ENCODE data around the gene ACP2. TPM values are rescaled to one million over a fixed set of nuclear protein-coding genes. Genes with fewer than 3 reads are reported as not detected.

The ACP2 gene
- 28.1 TPM for total RNA-seq

DNA sequence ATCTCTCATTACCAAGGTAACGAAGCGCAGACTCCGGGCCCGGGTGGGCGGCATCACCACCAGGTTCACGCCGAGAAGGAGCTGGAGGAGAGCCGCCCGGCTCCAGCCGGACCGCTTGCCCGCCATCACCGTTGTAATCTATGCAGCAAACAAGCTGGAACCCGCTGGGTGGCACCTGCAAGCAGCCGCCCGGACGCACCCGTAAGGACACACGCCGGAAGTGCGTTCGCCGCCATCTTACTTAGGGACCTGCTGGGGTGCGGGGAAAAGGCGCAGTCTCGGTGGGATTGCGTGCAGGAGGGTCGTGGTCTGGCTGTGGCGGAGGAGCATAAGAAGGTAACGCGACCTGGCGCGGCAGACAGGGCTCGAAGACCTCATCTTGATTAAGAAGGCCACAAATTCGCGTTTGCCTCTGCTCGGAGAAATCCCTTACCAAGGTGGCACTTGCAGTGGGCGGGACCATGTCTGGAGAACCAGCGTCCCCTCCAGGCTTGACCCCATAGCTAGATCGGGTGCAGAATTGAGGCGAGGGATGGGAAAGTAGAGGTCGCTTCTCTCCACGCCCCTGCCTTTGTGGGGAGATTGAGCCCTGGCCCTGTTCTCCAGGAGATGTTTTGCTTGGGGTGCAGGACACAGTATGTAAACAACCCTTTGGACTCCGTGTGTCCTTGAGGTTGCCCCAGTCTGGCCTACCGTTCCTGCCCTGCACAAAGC lies at the start of gene ACP2:
TSS of gene ACP2 (minus strand) at position 151 of the 714 bp plus-strand sequence. CDS start at position 126, 25 bp downstream.
- DNase-seq = peak; percentile 87

DNA sequence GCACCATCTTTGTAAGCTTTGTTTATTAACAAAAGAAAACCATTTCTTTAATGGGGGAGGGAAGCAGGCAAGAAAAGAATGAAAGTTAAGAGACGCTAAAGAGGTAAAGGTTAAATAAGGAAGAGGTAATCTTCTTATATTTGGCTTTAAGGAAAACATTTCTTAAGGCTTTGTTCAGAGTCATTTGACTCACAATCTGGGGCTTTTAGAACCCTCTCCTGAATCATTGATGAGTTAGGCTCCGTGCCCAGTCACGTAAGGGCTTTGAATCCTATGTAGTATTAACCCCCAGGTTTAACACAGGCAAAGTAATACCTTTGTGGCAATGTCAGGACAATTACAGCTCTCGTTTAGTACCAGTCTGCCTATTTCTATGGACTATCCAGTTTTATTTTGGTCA lies 47.4 kb upstream of the ACP2 start:
- no peak for DNase-seq

GRCh38 chr11:47295385-47295784 lies 46.8 kb upstream of the ACP2 start:
- no peak for DNase-seq

- no peak for DNase-seq
Observed at GRCh38 chr11:47289856-47290255, 41.2 kb upstream of the ACP2 start.

DNA sequence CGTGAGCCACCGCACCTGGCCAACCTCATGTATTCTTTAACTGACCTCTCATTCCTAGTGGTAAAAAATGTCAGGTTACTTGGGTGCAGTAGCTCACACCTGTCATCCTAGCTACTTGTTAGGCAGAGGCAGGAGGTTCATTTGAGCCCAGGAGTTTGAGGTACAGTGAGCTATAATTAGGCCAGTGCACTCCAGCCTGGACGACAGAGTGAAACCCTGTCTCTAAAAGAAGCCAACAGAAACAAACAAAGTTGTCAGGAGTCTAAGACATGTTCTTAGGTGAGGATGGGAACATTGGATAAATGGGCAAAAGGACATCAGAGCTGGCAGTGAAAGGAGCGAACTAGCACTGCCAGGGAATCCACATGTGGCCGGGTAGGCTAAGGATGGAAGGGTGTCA lies 39.5 kb upstream of the ACP2 start:
- DNase-seq = no peak

GRCh38 chr11:47285969-47286770 lies 37.6 kb upstream of the ACP2 start:
- no peak for DNase-seq

DNA sequence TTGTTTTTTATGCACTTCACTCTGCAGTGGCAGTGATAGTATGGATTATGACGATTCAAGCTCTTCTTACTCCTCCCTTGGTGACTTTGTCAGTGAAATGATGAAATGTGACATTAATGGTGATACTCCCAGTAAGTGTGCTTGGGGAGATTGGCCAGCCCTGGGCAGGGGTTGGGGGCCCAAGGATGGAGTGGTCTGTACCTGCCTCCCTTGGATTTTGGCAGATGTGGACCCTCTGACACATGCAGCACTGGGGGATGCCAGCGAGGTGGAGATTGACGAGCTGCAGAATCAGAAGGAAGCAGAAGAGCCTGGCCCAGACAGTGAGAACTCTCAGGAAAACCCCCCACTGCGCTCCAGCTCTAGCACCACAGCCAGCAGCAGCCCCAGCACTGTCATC lies 35.5 kb upstream of the ACP2 start:
- DNase-seq = no peak

DNA sequence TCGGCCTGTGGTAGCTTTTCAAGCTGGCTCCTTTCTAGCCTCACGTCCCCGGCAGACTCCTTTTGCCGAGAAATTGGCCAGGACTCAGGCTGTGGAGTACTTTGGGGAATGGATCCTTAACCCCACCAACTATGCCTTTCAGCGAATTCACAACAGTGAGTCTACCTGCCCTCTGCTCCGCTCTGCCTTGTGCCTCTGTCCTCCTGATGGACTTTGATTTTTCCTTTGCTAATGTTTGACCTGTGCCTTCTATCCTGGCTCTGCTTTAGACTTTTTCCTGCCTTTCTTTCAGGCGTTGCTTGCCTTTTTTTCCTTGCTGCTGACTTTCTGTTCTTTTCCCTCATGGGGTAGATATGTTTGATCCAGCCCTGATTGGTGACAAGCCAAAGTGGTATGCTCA lies 33.8 kb upstream of the ACP2 start:
- DNase-seq = no peak

DNA sequence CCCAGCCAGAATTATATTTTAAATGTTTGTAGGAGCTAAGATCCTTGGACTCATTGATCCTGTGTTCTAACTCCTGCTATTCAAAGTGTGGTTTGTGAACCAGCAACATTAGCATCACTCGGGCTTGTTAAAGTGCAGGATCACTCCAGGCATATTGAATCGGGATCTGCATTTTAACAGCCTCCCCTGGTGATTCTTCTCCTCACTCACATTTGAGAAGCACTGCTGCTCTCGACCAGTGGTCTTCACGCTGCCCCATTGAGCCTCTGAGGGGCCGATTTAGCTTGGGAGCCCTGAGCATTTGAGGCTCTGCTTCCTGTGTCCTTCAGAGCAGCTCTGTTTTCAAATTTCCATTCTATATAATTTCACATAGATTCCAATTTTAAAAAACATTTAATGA lies 32.2 kb upstream of the ACP2 start:
- DNase-seq = no peak

GRCh38 chr11:47280099-47280498 lies 31.5 kb upstream of the ACP2 start:
- DNase-seq = no peak

GRCh38 chr11:47278769-47279168 lies 30.2 kb upstream of the ACP2 start:
- DNase-seq = no peak

DNA sequence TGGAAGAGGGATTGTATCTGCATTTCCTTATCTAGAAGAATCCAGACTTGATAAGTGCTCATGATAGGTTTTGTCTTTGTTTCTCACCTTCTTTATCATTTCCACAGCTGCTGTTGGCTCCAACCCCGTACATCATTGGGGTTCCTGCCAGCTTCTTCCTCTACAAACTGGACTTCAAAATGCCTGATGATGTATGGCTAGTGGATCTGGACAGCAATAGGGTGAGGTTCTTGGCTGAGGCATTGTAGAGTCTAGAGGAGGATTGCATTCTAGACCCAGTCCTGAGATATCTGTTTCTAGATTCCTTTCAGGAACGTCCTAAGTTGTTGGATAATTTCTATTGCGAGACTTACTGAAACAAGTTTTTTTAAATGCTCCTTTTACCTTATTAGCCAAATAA lies 29.4 kb upstream of the ACP2 start:
- DNase-seq = no peak

- DNase-seq = no peak
Observed at GRCh38 chr11:47276923-47277322, 28.3 kb upstream of the ACP2 start.

GRCh38 chr11:47274495-47275235 lies 26.1 kb upstream of the ACP2 start:
- DNase-seq = no peak

DNA sequence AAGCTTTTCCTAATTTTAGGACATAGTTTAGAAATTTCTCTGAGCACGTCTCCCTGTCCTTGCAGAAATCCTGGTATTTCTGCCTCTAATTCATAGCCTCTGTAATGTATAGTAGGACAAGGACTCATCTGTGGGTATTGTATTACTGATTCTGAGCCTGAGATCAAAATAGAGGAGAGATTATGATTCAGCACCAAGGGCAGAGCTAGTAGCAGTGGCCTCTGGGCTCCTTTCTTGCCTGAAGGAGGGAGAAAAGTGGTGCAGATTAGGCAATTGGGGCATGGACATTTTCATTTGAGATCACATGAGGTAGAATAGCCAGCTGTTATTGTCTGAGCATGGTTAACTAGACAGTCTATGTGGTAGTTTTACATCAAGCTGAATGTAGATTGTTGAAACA lies 24.1 kb upstream of the ACP2 start:
- DNase-seq = no peak

DNA sequence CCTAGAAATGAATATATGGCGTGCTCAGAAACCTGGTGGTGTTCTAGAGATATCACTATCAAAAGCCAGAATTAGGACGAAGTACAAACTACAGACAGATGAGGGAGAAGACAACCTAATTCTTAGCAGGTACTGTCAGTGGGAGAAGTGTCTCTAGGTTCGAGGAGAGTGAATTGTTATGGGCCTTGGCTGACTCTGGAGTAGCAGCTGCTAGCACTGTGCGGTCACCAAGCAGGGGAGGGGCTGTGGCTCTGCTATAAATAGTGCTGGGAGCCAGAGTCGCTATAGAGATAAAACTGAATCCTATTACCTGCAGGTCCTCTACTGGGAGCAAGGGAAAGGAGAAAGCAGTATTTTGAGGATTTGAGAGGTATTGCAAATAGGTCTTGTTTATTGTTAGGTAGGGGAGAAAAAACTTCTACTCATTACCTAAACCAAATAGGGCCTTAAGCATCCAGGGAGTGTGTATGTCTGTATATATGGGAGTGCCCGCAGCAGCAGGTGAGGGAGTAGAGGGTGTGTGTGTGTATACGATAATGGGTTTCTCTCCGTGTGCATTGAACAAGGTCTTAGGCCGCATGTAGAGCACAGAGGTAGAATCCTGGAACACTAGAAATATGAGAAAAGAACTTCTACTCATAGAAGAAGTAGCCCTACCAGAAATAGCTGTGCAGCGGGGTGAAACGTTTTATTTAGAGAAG lies 23.5 kb upstream of the ACP2 start:
- DNase-seq = peak; percentile 18

DNA sequence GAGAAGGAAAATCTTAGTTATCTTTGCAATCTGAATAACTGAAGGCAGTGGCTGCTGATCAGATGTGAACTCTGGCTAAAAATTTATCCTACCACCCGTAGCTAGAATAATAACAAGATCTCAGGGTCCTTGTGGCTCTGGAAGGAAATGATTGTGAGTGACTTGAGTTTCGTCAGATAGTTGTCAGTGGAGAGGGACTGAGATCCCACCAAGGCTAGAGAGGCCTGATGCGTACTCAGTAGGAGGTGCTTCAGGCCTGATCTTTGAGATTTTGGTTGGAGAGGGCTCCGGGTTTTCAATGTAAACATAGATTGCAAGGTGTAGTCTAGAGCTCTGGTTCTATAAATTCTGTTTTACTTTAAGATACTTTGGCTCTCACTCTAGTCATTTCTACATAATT lies 22.7 kb upstream of the ACP2 start:
- DNase-seq = no peak

DNA sequence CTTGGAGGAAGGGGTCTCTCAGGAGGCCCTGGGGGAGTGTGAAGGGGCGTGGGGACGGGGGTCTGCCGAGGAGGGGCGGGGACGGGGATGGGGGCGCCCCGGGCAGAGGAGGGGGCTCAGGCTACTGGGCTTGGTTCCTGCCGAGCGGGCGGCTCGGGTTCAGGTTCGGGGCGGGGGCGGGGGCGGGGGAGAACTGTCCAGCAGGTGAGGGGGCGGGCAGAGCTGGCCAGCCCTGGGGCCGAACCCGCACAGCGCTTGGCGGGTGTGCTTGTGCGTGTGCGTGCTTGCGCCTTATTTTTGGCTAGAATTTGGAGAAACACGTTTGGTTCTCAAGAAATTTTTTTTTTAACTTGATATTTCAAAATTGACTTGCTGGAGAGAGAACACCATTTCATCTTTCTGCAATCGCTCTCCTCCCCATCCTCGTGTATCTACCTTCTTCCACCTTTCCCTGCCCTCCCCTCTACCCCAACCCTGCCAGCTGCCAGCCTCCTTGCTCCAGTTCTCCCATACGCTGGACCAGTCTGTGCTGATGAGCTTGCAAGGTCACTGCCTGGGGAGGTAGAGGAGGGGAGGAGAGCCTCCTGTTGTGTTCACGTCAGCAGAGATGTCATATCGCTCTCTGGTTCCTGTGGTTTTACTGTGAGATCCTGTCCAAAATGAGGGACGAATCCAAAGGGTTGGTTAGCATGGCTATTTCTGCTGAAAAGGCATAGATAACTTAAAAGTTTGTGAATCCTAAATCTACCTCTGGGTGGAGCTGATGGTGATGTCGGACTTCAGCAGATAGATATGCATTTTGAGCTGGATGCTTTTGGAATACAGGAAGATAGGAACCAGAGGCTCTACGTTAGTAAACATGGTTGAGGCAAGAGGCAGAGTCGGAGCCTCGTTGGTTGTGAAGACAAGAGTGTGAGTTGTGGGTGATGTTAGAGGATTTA lies 22.0 kb upstream of the ACP2 start:
- DNase-seq = peak; percentile 12

DNA sequence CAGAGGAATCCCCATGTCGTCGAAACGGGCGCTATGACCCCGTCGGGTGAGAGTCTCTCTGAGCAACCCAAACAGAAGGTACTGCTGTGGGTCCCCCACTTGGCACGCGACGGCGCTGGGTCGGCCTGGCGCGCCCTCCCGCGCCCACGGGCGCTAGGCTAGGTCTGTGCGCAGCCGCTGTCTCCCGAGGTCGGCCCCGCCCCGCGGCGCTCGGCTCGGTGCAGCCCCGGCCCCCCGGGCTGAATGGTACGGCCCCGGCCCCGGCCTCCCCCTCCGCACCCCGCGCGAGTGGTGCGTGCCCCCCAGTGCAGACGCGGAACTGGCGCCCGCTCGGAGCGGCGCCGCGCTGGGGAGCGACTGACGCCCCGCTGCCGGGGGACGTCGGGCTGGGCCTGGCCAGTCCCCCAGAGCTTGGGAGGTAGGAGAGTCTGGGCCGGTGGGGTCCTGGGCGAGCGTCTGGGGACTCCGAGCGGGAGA lies 21.3 kb upstream of the ACP2 start, which contains the start of gene MADD:
TSS of gene MADD (plus strand) at position 305 of the 477 bp plus-strand sequence.
- peak; percentile 88 for DNase-seq

DNA sequence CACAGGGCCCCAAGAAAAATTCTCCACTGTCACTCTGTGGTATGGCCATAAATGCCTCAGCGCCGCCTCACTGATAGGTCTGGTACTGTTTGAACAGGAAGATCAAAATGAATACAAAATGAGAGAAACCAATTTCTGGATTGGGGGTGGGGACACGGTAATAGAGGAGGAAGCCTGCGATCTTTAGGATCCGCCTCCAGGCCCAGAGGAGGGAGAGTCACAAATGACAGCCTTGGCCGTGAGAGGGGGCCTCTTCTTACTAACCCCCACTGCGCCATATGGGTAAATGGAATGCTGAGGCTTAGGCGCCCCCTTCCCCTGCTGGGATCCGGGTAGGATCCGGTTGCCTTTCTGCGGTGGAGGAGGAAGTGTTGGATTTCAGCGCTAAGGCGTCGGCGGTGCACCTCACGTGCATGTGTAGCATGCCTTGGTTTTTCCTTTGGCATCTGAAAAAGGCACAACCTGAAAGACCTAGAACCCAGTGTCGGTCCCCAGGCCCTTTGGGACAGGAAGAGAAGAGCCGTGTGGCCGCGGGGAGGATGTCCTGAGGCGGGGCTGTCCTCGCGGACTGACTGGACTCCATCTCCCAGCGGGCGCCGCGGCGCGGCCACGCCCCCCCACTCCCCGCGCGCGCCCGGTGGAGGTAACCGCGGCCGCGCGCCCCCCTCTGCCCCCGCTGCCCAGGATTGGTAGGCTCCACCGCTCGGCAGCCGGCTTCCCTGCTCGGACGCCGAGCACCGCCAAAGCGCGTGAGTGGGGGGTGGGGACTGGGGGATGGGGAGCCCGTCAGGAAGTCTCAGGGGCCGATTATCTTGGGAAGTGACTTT lies 20.6 kb upstream of the ACP2 start:
- DNase-seq = peak; percentile 88

Measured in occipital lobe (tissue), 2 donors.